Metanephros (tissue), 1 donor: ENCODE data around the gene ADCY10. TPM values are rescaled to one million over a fixed set of nuclear protein-coding genes. Genes with fewer than 3 reads are reported as not detected.

Experiments used
- total RNA-seq: library from RNA; depleted of rRNA; stranded (reverse); fragments of >200 nt; gene quantifications from one replicate; pipeline ENCODE4 v1.2.3, GENCODE V29; 2014

The ADCY10 gene, protein sequence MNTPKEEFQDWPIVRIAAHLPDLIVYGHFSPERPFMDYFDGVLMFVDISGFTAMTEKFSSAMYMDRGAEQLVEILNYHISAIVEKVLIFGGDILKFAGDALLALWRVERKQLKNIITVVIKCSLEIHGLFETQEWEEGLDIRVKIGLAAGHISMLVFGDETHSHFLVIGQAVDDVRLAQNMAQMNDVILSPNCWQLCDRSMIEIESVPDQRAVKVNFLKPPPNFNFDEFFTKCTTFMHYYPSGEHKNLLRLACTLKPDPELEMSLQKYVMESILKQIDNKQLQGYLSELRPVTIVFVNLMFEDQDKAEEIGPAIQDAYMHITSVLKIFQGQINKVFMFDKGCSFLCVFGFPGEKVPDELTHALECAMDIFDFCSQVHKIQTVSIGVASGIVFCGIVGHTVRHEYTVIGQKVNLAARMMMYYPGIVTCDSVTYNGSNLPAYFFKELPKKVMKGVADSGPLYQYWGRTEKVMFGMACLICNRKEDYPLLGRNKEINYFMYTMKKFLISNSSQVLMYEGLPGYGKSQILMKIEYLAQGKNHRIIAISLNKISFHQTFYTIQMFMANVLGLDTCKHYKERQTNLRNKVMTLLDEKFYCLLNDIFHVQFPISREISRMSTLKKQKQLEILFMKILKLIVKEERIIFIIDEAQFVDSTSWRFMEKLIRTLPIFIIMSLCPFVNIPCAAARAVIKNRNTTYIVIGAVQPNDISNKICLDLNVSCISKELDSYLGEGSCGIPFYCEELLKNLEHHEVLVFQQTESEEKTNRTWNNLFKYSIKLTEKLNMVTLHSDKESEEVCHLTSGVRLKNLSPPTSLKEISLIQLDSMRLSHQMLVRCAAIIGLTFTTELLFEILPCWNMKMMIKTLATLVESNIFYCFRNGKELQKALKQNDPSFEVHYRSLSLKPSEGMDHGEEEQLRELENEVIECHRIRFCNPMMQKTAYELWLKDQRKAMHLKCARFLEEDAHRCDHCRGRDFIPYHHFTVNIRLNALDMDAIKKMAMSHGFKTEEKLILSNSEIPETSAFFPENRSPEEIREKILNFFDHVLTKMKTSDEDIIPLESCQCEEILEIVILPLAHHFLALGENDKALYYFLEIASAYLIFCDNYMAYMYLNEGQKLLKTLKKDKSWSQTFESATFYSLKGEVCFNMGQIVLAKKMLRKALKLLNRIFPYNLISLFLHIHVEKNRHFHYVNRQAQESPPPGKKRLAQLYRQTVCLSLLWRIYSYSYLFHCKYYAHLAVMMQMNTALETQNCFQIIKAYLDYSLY (N-terminal part only)
- 0.18 TPM for total RNA-seq

GRCh38 chr1:167913895-167914496, at the start of gene ADCY10:
ADCY10 (minus strand) TSS chr1:167914134; CDS start chr1:167905140, 8,994 bp downstream.

DNA sequence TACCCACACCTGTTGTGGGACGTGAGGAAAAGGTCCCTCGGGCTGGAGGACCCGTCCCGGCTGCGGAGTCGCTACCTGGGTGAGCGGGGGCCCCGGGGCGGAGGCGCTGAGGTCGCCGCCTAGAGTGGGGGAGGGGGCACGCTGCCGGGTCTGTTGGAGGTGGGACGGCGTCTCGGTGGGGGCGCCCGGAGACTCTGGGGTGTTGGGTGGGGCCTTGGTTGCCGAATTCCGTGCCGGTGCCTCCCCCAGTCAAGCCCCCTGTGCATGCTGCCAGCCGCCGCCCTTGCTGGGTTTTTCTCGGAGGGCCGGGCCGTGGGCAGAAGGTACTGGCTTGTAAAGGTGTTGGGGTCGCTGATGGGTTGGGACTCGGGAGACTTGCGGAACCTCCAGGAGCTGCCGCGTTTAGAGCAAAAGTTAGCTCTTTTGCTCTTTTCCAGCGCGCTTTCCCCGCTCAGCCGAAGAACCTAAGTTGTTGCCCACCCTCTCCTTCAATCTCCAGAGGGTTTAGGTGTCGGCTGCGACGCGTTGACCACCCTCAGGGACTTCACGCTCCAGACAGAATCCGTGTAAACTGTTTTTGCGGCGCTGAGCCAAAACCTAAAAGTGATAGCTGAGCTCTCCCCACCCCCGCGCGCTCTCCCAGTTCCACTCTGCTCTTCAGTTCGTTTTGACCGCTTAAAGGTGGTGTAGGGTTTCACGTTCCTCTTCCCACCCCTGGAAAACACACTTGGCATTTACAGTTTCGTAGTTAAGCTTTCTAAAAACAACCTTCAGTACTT, 23.2 kb upstream of the ADCY10 start, which contains the start of gene MPC2:
MPC2 (minus strand) TSS at position 143 of the 779 bp plus-strand sequence. CDS start 1,231 bp downstream, outside the sequence.

DNA sequence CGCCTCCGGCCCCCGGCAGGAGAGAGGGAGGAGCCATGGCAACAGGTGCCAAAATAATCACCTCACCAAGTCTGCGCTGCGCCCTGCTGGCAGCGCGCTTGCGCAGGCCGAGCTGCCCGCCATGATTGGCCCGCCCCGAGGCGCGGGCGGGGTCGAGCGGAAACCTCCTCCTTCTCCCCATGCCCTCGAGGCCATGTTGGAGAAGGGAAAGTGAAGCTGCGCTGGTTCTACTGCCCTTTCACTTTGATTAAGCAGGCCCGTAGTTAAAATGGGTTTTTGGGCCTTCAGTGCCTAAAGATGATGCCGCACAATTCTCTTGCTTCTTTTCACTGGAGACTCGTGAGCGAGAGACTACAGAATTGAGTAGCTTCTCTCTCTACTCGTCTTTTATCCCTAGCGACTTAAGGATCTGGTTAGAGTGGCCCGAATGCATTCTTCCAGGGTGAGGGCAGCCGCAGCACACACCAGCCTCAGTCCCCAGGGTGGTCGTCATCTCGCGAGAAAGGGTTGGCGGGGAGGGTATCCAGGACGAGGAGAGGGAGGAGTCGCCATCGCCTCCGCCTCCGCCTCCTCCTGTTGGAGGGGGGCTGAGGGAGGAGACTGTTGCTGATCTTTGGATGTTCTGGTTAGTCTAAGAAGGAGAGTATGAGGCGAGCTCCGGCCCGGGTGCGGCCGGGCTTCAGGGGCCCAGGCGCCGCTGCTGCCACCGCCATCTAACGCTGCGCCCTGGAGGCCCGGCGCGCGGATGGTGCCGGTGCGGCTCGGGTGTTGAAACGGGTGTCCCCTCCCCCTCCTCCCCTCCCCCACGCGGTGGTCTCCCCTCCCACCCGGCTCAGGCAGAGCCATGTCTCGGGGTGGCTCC, 22.4 kb upstream of the ADCY10 start, which contains the start of gene DCAF6:
DCAF6 (plus strand) TSS at position 616 of the 862 bp plus-strand sequence; CDS start at position 845, 229 bp downstream.

Other genes starting within 250 kb of the ADCY10 start
- gene MPZL1, start 192.2 kb downstream of the ADCY10 start, total RNA-seq: 76.5 TPM
- 77.6 TPM for gene DCAF6, start 22.5 kb upstream of the ADCY10 start, total RNA-seq
- 68.6 TPM for gene MPC2, start 22.9 kb upstream of the ADCY10 start, total RNA-seq
- gene GPR161, start 222.8 kb upstream of the ADCY10 start, total RNA-seq: 14.5 TPM